GM18502 (cell line): ENCODE results near the gene IMP3.

Experiments used
- ATAC-seq: cut with Tn5 transposase; IDR thresholded peaks from one replicate; pipeline ENCODE4 v1.9.1; 2021; ENCODE audit warnings: mild to moderate bottlenecking; ENCODE audit not compliant: unreplicated experiment, poor library complexity

The IMP3 gene

DNA sequence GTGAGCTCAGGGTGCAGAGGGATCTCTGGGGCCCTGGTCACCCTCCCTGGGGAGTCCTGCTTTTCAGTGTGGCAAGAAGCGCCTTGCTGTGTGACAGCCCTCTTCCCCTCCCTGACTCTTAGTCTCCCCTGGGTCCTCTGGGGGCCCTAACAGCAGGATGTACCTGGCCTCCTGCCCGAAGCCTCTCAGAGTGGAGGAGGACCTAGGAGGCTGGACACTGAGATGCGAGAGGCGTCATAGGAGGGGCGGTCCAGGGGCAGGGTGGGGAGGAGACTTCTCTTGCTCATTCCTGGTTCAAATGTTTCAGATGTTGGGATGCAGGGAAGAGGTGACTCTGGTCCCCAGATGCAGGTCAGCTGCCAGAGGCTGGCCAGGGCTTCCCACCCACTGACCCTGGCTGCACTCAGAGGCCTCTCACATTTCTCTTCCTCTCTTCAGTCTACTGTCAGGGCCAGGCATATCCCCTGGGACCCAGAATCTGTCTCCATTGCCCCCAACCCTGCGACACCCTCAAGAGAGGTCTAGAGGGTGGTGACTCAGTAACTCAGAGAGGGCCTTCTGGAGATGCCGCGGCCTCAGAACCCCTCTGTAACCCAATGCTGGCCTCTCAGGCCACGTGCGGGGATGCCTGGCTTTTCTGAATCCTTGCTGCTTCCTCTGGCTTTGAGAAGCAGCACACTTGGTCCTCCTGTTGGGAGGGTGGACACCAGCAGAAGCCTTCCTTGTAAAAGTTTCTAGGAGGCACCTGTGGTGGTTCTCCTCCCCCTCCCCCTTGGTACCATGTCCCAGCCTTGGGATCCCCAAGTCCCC lies 33.6 kb upstream of the IMP3 start:
- ATAC-seq = no peak

DNA sequence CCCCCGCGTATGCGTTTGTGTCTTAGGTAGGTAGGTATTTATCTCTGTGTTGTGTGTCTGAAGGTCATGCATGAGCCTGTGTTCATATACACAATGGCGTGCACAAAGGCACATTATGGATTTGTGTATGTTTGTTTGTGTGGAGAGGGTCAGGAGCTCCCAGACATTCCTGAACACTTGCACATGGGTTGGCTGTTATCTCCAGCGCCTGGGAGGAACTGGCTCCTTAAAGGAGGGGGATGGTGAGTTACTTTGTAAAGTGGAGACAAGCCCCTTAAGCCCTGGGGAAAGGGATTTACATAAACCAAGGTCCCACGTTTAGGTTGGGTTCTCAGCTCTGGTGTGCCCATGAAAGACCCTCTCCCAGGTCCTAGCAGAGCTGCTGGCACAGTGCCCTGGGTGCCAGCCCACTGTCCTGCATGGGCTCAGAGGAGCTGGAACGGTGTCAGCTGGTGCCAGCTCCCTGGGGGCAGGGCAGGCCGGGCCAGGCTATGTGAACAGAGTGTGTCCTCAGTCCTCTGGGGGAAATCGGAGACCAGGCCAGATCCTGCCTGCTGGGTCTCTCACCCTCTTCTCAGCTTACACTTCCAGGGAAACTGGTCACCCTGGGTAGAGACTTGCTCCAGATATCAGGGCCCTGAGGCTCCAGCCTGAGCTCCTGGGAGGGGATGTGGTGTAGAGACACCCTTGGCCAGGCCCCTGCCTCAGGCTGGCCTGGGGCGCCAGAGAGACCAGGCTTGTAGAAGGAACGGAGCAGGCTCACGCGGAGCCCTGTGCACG lies 32.8 kb upstream of the IMP3 start:
- ATAC-seq = no peak

DNA sequence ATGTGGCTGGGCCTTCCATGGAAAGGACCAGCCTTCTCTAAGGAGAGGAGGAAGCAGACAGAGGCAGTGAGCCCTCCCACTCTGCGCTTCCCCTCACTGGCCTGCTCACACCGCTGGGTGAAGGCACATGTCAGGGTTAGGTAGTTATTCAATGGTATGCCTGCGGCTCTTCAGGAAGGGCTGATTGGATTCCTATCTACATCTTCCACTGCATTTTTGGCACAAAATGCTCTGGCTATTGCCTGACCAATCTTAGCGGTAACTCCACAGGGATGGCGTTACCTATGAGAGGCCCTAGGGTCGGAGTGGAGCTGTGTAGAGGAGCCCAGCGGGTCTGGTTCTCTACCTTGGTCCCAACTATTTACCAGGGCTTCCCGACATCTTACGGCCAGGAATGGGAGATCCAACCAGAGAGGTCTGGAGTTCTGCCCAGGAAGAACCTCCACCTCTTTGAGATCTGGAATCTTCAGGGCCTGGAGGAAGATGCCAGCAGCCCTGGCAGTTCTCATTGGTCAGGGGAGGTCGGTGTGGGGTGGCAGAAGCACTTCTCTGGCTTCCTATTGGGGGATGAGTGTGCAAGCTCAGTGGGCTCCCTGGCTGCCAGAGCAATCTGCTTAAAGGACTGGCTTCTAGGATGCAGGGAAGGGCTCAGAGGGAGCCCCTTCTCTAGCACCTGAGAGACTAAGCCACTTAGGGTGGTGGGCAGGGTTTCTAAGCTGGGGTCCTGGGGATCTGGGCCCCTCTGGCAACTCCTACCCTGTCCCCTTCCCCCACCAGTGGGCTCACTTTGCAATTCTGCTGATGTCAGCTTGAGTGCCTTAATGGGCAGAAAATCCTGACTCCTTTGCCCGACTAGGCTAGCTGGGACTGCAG lies 31.9 kb upstream of the IMP3 start:
- no peak for ATAC-seq

DNA sequence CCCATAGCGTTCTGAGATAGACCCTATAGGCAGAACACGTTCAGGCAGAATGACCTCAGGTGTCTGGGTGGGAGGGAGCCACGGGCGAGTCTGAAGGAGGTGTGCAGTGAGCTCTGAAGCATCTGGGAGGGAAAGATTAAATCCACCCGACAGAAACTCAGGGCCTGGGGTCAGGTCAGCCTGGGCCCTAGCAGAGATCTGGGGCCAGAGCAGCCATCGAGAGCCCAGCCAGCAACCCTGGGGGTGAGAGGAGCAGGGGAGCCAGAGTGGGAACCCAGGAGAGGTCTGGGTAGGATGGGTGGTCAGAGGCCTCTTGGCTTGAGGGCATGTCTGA lies 29.8 kb upstream of the IMP3 start:
- ATAC-seq = no peak

DNA sequence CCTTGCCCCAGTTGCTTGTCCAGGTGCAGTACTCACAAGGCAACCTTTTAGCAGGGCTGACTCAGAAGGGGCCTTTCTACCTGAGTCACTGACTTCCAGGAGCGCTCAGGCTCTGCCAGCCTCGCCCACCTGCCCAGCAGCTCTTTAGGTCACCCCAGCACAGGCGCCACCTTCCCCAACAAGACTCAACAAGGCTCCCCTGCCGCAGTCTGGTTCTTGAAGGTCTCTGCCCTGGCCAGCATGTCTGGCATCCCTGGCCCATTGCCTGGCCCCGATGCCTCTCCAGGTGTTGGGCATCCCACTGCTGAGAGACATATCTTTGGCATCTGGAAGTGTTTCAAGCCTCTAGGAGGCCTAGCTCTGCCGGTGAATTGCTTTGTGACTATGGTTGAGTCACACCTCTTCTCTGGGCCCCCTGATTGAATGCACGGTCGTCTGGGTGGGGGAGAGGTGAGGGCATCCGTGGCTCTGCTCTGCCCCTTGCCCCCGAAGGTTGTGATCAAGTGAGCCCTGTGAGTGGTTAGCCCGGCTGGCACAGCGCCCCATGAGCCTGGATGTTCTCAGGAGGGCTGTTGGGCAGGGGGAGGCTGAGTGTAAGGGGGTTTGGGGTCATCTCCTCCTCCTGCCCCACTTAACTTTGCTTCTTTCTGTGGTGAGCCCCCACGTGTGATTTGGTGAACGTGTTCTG lies 29.3 kb upstream of the IMP3 start:
- no peak for ATAC-seq

DNA sequence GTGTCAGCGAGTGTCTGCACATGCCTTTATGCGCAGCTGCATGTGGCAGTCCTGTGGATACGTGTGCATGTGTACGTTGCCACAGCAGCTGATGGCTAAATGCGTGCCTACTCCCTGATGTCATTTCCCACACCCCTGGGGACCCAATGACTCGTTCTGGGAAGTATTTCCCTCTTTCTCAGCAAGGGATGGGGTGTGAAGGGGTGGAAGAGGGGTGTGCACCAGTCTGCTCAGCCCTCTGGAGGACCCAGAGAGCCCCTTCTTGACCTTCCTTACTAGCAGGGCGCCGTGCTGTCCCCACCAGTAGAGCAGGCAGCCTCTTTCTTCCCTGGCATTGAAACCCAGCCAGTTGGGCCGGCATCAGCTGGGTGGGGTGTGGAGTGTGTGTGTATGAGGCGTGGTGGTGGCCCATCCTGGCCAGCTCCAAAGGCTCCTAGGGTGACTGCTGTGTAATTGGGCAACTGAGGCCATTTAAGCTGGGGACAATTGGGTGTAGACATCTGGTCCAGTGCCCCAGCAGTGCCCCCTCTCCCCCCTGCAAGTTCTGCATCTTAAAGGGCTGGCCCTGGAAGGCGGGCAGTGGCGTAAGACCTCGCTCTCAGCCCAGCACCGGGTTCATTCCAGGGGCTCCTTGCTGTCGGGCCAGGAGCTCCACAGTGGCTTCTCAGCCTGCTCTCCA lies 26.9 kb upstream of the IMP3 start:
- no peak for ATAC-seq

DNA sequence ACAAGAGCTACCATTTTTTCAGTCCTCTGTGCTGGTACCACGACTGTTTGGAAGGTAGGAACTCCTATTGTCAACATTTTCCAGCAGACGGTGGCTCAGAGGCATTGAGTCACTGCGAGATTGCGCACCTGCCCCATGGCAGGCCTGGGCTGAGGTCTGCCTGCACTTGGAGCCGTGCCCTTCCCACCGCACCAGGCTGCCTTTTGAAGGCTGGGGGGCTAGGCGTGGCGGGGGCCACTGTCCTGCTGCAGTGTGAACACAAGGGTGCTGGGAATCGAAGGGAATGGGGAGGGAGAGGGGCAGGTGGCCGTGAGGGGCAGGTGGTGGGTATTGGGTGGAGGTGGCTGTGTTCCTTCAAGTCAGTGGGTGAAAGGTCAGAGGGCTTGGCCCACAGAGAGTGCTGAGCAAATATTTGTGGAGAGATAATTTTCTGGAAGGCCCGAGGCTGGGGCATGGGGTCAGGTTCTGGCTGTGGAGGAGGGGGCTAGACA lies 24.0 kb upstream of the IMP3 start:
- no peak for ATAC-seq

DNA sequence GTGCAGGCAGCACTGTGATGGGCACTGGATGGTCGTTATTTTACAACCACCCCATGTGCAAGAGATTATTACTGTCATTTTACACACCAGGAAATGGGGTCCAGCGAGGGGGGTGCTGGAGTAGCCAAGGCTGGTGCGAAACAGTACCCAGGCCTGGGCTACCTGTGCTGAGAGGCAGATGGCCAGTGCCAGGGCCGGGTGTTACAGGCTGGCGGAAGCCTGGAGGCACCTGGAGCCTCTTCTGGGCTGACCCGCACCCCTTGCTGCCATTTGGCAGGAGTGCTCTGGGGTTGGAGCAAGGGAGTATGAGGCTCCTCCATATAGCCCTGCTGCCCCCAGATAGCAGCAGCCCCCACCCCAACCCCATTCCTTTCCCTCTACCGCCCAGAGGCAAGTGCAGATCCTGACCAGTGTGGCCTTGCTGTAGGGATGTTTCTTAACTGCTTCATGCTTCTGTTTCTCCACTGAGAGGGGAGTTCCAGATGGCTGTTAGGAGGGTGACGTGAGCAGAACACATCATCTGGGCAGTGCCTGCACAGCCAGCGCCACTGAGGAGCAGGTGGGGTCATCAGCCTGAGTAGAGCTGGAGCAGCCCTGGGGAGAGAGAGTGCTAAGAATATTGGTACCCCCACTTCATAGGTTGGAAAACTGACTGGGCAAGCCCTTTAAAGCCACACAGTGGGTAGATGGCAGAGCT lies 22.9 kb upstream of the IMP3 start:
- ATAC-seq = no peak

DNA sequence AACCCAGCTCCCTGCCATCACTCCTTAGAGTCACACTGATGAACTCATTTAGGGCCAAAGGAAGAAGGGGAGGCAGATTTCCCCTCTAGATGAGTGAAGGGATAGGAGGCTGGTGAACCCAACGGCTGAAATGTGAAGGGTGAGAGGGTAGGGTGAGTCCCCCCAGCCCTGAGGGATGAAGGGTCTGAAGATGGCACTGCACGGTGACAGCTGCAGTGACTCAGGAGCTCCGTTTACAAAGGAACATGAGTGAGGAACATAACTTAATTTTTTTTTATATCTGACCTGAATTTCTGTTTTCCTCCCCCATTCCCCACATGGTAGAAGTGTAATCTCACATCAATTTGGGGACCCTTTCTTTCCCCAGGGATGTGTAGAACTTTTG lies 21.7 kb upstream of the IMP3 start:
- ATAC-seq = no peak

DNA sequence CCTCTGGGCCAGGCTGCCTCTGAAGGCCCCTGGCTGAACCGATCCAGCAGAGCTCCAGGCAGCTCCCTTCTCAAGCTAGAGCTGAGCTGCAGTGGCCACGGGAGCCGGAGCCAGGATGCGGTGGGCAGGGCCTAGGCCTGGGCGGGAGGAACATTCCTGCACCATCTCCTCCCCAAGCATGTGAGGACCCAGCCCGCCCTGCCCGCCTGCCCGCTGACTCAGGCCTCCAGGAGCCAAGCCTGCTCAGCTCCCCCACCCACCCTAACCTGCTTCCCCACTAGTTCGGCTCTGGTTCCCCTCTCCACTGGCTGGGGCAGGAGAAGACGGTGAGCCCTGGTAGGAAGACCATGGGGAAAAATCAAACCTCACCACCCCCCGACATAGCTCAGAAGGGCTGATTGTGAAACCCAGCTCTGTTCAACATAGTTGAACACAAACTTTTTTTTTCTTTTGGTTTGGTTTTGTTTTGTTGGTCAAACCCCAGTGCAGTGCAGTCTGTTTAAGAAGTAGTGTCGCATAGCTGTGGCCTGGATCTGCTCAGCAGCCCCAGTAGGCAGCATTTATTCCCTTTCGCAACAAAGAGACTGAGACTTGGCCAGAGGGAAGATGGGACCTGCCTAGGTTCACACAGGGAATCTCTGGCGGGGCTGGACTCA lies 21.2 kb upstream of the IMP3 start:
- ATAC-seq = no peak

DNA sequence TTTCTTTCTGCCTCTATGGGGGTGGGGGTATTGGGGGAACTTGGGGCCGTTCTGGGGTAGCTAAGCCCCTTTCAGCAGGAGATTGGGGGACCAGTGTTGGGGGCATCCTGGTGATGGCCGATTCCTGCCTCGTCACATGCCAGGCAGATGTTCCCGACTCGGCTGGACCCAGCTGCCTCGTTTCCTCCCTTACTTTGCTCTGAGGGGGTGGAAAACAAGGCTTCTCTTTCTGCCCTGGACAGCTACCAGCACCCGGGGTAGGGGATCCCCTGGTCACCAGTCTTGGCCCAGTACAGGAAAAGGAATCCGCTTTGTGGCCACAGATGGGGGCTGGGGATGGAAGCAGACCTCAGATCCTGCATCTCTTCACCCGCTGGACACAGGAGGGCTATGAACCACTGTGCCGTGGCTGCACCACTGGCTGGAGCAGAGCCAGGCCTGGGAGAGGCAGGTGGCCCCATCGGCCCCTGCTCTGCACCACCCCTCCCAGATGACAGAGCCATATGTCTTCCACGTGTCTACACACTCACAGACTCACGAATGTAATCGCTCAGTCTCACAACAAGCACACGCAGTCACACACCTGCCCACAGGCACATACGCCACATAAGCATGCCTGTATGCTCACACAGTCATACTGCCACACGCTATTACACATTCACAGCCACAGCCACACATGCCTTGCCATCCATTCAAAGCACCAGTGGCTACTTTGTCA lies 20.1 kb upstream of the IMP3 start:
- no peak for ATAC-seq

DNA sequence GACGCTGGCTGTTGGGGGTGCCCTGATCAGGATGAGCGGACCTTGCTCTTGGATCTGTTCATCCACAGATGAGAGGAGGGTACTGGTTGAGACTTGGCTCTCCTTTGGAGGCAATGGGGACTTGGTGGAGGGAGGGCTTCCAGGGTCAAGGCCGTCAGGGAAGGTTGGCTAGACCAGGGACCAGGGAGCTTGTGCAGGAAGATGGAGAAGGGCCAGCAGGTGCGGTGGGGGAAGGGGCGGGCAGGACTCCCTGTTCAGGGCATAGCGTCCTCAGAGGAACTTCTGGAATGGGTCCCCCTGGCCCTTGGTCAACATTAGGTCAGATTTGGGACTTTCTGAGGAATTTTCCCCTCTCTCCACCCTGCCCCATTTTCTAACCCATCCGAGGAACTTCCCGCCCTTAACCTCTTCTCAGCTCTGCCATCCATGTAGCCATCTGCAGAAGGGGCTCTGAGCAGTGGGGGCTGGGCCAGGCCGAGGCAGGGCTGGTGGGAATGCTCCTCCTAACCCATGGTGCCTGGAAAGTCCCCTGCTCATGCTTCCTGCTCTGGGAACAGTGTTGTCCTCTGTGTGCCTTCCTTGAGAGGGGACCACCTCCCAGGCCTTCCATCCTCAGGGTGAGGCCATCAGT lies 19.2 kb upstream of the IMP3 start:
- no peak for ATAC-seq

DNA sequence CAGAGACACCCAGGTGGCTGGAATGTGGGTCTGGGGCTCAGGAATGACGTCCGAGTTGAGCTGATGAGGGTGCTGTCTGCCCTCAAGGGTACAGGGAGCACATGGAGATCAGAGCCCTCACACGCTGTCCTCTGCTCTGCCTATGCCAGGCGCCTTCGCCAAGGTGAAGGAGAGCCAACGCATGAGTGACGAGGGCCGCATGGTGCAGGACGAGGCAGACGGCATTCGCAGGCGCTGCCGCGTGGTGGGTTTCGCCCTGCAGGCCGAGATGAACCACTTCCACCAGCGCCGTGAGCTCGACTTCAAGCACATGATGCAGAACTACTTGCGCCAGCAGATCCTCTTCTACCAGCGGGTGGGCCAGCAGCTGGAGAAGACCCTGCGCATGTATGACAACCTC lies 16.8 kb upstream of the IMP3 start:
- no peak for ATAC-seq

DNA sequence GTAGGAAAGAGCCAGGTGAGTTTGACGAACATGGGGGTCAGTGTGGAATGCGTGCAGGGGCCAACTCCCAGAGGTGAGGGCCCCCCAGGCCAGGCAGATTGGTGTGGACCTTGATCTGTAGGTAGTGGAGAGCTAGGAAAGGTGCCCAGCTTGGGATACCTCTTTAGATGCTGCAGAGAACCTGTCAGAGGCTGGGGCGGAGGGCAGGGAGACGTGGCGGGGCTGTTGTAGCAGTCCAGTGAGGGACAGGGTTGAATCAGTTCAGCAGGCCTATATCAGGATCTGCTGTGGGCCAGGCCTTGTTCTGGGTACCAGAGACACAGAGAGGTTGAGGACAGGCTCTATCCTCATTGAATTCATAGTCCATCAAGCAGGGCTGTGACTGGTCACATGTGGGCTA lies 16.3 kb upstream of the IMP3 start:
- ATAC-seq = no peak

DNA sequence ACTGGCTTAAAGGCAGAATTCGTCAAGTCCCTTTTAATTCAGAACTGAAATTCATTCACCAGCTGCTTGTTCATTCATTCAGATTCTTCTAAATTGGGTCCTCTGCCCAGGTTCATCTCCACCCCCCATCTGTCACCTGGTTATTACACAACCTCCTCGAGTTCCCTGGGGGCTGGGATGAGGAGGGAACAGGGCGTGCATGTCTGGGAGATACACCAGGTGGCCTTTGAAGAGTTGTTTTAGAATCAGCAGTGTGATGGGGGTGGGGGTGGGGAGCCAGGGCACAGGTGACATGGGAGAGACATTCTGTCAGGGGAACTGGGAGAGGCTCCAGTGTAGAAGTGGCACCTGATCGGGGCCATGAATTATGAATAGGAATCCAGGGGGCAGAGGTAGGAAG lies 15.9 kb upstream of the IMP3 start:
- ATAC-seq = no peak

DNA sequence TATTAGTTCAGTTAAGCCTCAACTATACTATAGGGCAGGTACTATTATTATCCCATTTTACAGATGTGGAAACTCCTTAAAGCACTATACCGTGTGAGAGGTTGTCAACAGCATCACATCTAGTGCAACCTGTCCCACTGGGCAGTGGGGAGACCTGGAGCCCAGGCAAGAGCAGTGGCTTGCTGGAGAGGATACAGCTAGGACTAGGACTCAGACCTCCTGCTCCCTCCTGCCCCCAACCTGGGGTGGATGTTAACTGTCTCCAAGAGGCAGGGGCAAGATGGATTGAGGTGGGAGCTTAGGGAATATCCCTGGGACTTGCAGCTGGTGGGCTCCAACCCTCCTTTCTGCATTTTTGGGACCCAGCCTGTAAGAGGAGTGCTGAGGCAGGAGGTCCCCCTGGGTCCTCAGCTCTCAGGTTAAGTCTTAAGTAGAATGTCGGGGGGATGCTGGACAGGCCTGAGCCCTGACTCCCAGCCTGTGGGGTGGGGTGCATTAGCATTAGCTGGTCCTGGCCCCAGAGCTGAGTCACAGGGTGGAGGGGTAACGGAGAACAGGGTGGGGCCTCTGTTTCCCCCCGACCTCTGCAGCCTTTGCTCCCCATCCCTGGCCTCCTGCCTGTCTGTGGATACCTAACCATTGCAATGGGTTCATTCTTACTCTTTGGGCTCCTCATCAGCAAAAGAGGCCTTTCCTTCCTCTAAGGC lies 14.3 kb upstream of the IMP3 start:
- ATAC-seq = no peak

DNA sequence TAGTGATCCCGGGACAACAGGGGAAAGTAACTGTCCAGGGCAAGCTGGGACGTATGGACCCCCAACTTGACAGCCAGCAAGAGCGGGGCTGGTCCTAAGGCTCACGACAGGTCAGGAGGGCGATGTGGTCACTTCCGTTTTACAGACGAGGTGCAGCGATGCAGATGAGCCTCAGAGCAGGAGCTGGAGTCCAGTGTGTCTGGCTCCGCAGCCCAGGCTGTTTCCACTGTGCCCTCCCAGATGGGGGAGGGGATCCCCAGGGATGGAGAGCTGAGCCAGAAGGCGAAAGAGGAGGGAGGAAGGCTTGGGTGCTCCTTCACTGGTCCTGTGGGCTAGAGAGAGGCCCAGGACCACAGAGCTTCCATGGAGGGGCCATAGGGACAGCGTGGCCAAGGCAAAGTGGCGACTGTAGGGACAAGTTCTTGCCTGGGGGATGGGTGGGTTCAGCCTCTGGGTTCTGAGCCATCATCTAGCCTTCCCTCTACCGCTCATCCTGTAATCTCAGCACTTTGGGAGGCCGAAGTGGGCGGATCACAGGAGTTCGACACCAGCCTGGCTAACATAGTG lies 13.4 kb upstream of the IMP3 start:
- ATAC-seq = no peak
